ENCODE results near the gene NLRC4. TPM values are rescaled to one million over a fixed set of nuclear protein-coding genes. Genes with fewer than 3 reads are reported as not detected.

Gene NLRC4
- polyA plus RNA-seq, 1 experiment: not detected

GRCh38 chr2:32237488-32237887 is 27.2 kb downstream of the NLRC4 start:
- Histone ChIP-seq H3K9me3 (ENCODE audit: control insufficient read depth, insufficient read depth, low read length) (no peaks in the 10 kb centered on the region), H3K27ac (ENCODE audit: low read depth, low read length) (no peak overlapping the region), H3K4me3 (ENCODE audit: low read depth, low read length) (no peak overlapping the region), H3K27me3 (ENCODE audit: control insufficient read depth, insufficient read depth, low read length) (no peaks in the 10 kb centered on the region)
- TF ChIP-seq CTCF (IDR thresholded peaks at IDR 0.05; ENCODE audit: low read depth, low read length): no peak
- ChIA-PET POLR2A (no interaction called here), CTCF (no interaction called here)
- no peak for DNase-seq (ENCODE audit: low read depth, low spot score)

- Histone ChIP-seq H3K27me3 (ENCODE audit: control insufficient read depth, insufficient read depth, low read length) (no peaks in the 10 kb centered on the region), H3K4me3 (ENCODE audit: low read depth, low read length) (no peak overlapping the region), H3K9me3 (ENCODE audit: control insufficient read depth, insufficient read depth, low read length) (no peaks in the 10 kb centered on the region), H3K27ac (ENCODE audit: low read depth, low read length) (no peak overlapping the region)
- DNase-seq (ENCODE audit: low read depth, low spot score): no peak
- POLR2A ChIA-PET: no interaction called here
- TF ChIP-seq CTCF (IDR thresholded peaks at IDR 0.05; ENCODE audit: low read depth, low read length): no peak
- CTCF ChIA-PET: no interaction called here
These were observed 29.4 kb downstream of the NLRC4 start for GRCh38 chr2:32235315-32235714.

GRCh38 chr2:32231959-32232358 is 32.7 kb downstream of the NLRC4 start:
- H3K27me3 ChIP-seq (ENCODE audit: control insufficient read depth, insufficient read depth, low read length): no peaks in the 10 kb centered on the region
- TF ChIP-seq CTCF (IDR thresholded peaks at IDR 0.05; ENCODE audit: low read depth, low read length): no peak
- DNase-seq (ENCODE audit: low read depth, low spot score): no peak
- no peaks in the 10 kb centered on the region for H3K9me3 ChIP-seq (ENCODE audit: control insufficient read depth, insufficient read depth, low read length)
- CTCF ChIA-PET: no interaction called here
- POLR2A ChIA-PET: no interaction called here
- no peak overlapping the region for H3K4me3 ChIP-seq (ENCODE audit: low read depth, low read length)
- H3K27ac ChIP-seq (ENCODE audit: low read depth, low read length): no peak overlapping the region

- ChIA-PET POLR2A (no interaction called here), CTCF (no interaction called here)
- no peak overlapping the region for H3K4me3 ChIP-seq (ENCODE audit: low read depth, low read length)
- no peak for DNase-seq (ENCODE audit: low read depth, low spot score)
- H3K27ac ChIP-seq (ENCODE audit: low read depth, low read length): no peak overlapping the region
- H3K27me3 ChIP-seq (ENCODE audit: control insufficient read depth, insufficient read depth, low read length): no peaks in the 10 kb centered on the region
- TF ChIP-seq CTCF (IDR thresholded peaks at IDR 0.05; ENCODE audit: low read depth, low read length): no peak
- H3K9me3 ChIP-seq (ENCODE audit: control insufficient read depth, insufficient read depth, low read length): no peaks in the 10 kb centered on the region
These were observed 35.1 kb downstream of the NLRC4 start for GRCh38 chr2:32229635-32230034.

GRCh38 chr2:32228181-32228580 is 36.5 kb downstream of the NLRC4 start:
- Histone ChIP-seq H3K27ac (ENCODE audit: low read depth, low read length) (no peak overlapping the region), H3K4me3 (ENCODE audit: low read depth, low read length) (no peak overlapping the region), H3K27me3 (ENCODE audit: control insufficient read depth, insufficient read depth, low read length) (no peaks in the 10 kb centered on the region), H3K9me3 (ENCODE audit: control insufficient read depth, insufficient read depth, low read length) (no peaks in the 10 kb centered on the region)
- POLR2A ChIA-PET: no interaction called here
- no peak for DNase-seq (ENCODE audit: low read depth, low spot score)
- no peak for TF ChIP-seq CTCF (IDR thresholded peaks at IDR 0.05; ENCODE audit: low read depth, low read length)
- CTCF ChIA-PET: interaction anchor here (0.7 kb wide), 1 partner anchor 48 kb away, joined by 3 read pairs; no protein-coding TSS in a partner anchor

Data from AG04450 (cell line).